Astrocyte of the cerebellum (primary cell): Measurements from ENCODE around the gene PRTFDC1.

ENCODE experiments used
- DNase-seq: peaks from one replicate; pipeline ENCODE4 v3.0.0-alpha.2; 2011; ENCODE audit warnings: low read depth
- H3K4me3 ChIP-seq: 2 replicates; pipeline ENCODE4 v1.5.1; 2011; ENCODE audit warnings: mild to moderate bottlenecking, low read depth, low read length, moderate library complexity
- CTCF ChIP-seq: IDR thresholded peaks from 2 replicates; pipeline ENCODE4 v1.5.1; 2012; ENCODE audit warnings: low read length, low read depth, moderate library complexity, mild to moderate bottlenecking; ENCODE audit errors: missing control alignments
- in situ Hi-C: cut with HindIII; loops from 2 replicates; pipeline ENCODE4 v1.10.0; 2017; ENCODE audit warnings: low sequenced_read_pairs

The PRTFDC1 gene

GRCh38 chr10:24848195-24848594 is 104.2 kb downstream of the PRTFDC1 start:
- in situ Hi-C loops, result no loop called here
- no peak overlapping the region for H3K4me3 ChIP-seq
- TF ChIP-seq CTCF, result no peak
- no peak for DNase-seq

- in situ Hi-C loops, result no loop called here
- no peak for TF ChIP-seq CTCF
- DNase-seq, result no peak
- H3K4me3 ChIP-seq, result no peak overlapping the region
Measured at GRCh38 chr10:24847112-24848070, 105.0 kb downstream of the PRTFDC1 start.

- H3K4me3 ChIP-seq, result no peak overlapping the region
- no peak for DNase-seq
- in situ Hi-C loops, result no loop called here
- no peak for TF ChIP-seq CTCF
Measured at GRCh38 chr10:24844742-24845141, 107.7 kb downstream of the PRTFDC1 start.

- no peak overlapping the region for H3K4me3 ChIP-seq
- DNase-seq, result no peak
- no peak for TF ChIP-seq CTCF
- in situ Hi-C loops, result no loop called here
Measured at GRCh38 chr10:24843256-24843655, 109.2 kb downstream of the PRTFDC1 start.

GRCh38 chr10:24842856-24843255 is 109.5 kb downstream of the PRTFDC1 start:
- in situ Hi-C loops, result no loop called here
- no peak for DNase-seq
- TF ChIP-seq CTCF, result no peak
- H3K4me3 ChIP-seq, result no peak overlapping the region

- in situ Hi-C loops, result no loop called here
- TF ChIP-seq CTCF, result no peak
- no peak for DNase-seq
- H3K4me3 ChIP-seq, result no peak overlapping the region
Measured at GRCh38 chr10:24841530-24841929, 110.9 kb downstream of the PRTFDC1 start.
